Measurements from ENCODE around the gene RAB11FIP5. TPM values are rescaled to one million over a fixed set of nuclear protein-coding genes. Genes with fewer than 3 reads are reported as not detected.
A peak's percentile ranks its signal among the peaks of the same experiment; 100 is the strongest.

RAB11FIP5 gene
- total and polyA plus RNA-seq, 2 of the 4 experiments (the other 2 are of a cell fraction) = 21.5 to 34.5 TPM

DNA sequence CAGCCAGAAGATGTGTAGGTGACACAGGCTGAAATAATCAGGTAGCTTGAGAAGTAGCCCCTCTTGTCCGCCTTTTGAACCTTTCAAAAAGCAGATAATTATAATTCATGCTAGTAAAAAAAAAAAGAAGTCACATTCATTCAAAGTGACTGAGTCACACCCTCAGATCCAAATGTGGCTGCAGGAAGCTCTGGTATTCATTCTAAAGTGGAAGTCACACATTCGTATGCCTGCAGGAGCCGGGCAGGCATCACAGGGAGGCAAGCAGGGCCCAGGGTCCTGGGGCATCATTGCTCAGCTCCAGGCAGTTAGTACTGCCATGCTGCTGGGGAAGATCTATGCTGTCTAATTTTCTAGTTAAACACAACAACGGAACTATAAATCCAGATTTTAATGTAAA lies 21.7 kb upstream of the RAB11FIP5 start:
- Histone ChIP-seq H4K5ac (ENCODE audit: low read depth, low read length) (no peak overlapping the region), H3K4me2 (ENCODE audit: low read depth, low read length) (no peak overlapping the region), H3K23ac (ENCODE audit: low read depth, low read length) (no peak overlapping the region), H3K9ac (ENCODE audit: low read depth, low read length) (no peak overlapping the region), H4K91ac (ENCODE audit: insufficient read depth, low read depth, low read length) (no peak overlapping the region), H4K8ac (ENCODE audit: low read depth in 2 of 2, low read length in 2 of 2) (no peak overlapping the region), H3K27me3 (ENCODE audit: control insufficient read depth, insufficient read depth, low read length) (peaks cover 12% of the 10 kb centered on the region), H2AFZ (replicated peaks; ENCODE audit: low read length, poor library complexity) (peak overlapping the region; percentile 59), H3K27ac (ENCODE audit: insufficient read depth, low read length) (no peak overlapping the region), H2AK5ac (ENCODE audit: low read depth, low read length) (no peak overlapping the region), H3K4me3 (ENCODE audit: insufficient read depth, low read depth, low read length) (no peak overlapping the region), H2BK5ac (ENCODE audit: low read depth, low read length, poor library complexity, severe bottlenecking) (no peak overlapping the region), H4K20me1 (ENCODE audit: insufficient read depth, low read length) (no peaks in the 10 kb centered on the region), H3K9me1 (ENCODE audit: insufficient read depth, low read length) (no peaks in the 10 kb centered on the region), H3K36me3 (ENCODE audit: control insufficient read depth, insufficient read depth, low read length) (no peaks in the 10 kb centered on the region), H3K56ac (ENCODE audit: extremely low read depth, insufficient read depth, low read length) (no peak overlapping the region), H3K79me1 (ENCODE audit: low read depth in 1 of 2, low read length in 2 of 2) (no peaks in the 10 kb centered on the region), H2BK15ac (ENCODE audit: low read depth, low read length) (no peak overlapping the region), H3K9me3 (ENCODE audit: control insufficient read depth, insufficient read depth, low read length) (peaks cover 4% of the 10 kb centered on the region; the same call in 1 of the 2 replicates), H2AK9ac (replicated peaks; ENCODE audit: low read depth, low read length, poor library complexity) (no peak overlapping the region), H3K18ac (ENCODE audit: low read depth, low read length) (no peak overlapping the region), H3K4me1 (ENCODE audit: control insufficient read depth, insufficient read depth, low read length) (no peaks in the 10 kb centered on the region), H2BK20ac (ENCODE audit: low read depth, low read length) (no peak overlapping the region), H3K4ac (ENCODE audit: low read depth, low read length) (no peak overlapping the region), H2BK120ac (ENCODE audit: low read depth, low read length) (no peak overlapping the region), H3K14ac (replicated peaks; ENCODE audit: low read depth, low read length) (no peak overlapping the region)
- intact Hi-C loops (cut with micrococcal nuclease) (no loop called here), dilution Hi-C loops (cut with HindIII; ENCODE audit: low sequenced_read_pairs, unreplicated experiment) (no loop called here), in situ Hi-C loops (cut with MboI; ENCODE audit: low sequenced_read_pairs) (no loop called here)
- TF ChIP-seq MAFK (IDR thresholded peaks at IDR 0.05; ENCODE audit: low read depth, low read length) = no peak
- TF ChIP-seq, protein P1, sequence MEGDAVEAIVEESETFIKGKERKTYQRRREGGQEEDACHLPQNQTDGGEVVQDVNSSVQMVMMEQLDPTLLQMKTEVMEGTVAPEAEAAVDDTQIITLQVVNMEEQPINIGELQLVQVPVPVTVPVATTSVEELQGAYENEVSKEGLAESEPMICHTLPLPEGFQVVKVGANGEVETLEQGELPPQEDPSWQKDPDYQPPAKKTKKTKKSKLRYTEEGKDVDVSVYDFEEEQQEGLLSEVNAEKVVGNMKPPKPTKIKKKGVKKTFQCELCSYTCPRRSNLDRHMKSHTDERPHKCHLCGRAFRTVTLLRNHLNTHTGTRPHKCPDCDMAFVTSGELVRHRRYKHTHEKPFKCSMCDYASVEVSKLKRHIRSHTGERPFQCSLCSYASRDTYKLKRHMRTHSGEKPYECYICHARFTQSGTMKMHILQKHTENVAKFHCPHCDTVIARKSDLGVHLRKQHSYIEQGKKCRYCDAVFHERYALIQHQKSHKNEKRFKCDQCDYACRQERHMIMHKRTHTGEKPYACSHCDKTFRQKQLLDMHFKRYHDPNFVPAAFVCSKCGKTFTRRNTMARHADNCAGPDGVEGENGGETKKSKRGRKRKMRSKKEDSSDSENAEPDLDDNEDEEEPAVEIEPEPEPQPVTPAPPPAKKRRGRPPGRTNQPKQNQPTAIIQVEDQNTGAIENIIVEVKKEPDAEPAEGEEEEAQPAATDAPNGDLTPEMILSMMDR (conservative IDR thresholded peaks at IDR 0.05; ENCODE audit: low read depth, low read length) = no peak
- no peak for TF ChIP-seq RCOR1 (IDR thresholded peaks at IDR 0.05; ENCODE audit: insufficient replicate concordance, low read length)
- TF ChIP-seq RFX5 (IDR thresholded peaks at IDR 0.05; ENCODE audit: low read depth, low read length) = no peak
- no peak for TF ChIP-seq FOS (IDR thresholded peaks at IDR 0.05; ENCODE audit: low read depth, low read length)
- no peak for TF ChIP-seq CEBPB (IDR thresholded peaks at IDR 0.05; ENCODE audit: low read depth, low read length)
- no peak for TF ChIP-seq MAZ (IDR thresholded peaks at IDR 0.05; ENCODE audit: borderline replicate concordance, low read depth, low read length)
- WGBS, 2 experiments (ENCODE audit: extremely low coverage in 2 of 2, insufficient read length in 1 of 2) = no CpG with 5 or more reads among the region's 4 CpGs
- ChIA-PET CTCF (interaction anchor here (1.5 kb wide), 1 partner anchor 49 kb away, joined by 3 read pairs; no protein-coding TSS in a partner anchor), POLR2A (ENCODE audit: unreplicated experiment) (no interaction called here)
- DNase-seq = peak; percentile 16
- ATAC-seq (ENCODE audit: low read depth) = no peak
- no TSS peak for BruUV-seq (replicated peaks)
